GM19328 (cell line): ENCODE data around the gene RNF126.
"Not testable (repeated sequence)": the region's sequence is repeated elsewhere in the genome, so short reads cannot be mapped to it uniquely, and the experiment has no call there.

Experiments
- ATAC-seq: cut with Tn5 transposase; IDR thresholded peaks from one replicate; pipeline ENCODE4 v1.9.1; 2021; ENCODE audit warnings: mild to moderate bottlenecking, moderate library complexity; ENCODE audit not compliant: unreplicated experiment

The RNF126 gene

GRCh38 chr19:616062-616700 lies 46.8 kb downstream of the RNF126 start:
- ATAC-seq = no peak

- no peak for ATAC-seq
These were observed 47.4 kb downstream of the RNF126 start for GRCh38 chr19:615619-616018.

GRCh38 chr19:613732-614567 lies 49.1 kb downstream of the RNF126 start:
- ATAC-seq = no peak

DNA sequence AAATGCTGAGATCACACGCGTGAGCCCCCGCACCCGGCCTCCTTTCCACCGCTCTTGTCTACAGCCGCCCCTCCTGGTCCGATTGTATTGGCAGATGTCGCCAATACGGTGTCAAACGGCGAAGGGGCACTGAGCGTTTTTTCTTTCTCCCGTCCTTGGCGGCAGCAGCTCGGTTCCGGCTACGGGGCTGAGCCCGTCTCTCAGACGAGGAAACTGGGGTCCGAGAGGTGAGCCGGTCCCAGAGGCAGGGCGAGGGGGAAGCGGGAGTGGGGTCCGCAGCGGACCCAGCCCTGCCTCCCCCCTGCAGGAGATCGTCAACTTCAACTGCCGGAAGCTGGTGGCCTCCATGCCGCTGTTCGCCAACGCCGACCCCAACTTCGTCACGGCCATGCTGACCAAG lies 50.1 kb downstream of the RNF126 start:
- ATAC-seq = no peak

DNA sequence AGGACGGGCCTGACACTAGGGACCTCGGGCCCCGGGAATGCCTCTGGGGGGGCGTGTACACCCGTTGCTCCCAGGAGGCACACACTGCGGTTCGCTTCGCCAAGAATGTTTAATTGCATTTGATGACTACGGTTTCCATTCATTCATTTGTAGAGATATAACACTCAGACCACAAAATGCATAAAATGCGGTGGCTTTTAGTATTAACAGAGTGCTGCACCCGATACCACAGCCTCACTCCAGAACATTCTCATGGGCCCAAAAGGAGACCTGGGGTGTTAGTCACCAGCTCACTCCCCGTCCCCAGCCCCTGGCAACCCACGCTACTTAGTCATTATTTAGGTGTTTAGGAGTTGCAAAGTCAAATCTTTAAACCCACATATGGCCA lies 51.5 kb downstream of the RNF126 start:
- ATAC-seq = no peak

DNA sequence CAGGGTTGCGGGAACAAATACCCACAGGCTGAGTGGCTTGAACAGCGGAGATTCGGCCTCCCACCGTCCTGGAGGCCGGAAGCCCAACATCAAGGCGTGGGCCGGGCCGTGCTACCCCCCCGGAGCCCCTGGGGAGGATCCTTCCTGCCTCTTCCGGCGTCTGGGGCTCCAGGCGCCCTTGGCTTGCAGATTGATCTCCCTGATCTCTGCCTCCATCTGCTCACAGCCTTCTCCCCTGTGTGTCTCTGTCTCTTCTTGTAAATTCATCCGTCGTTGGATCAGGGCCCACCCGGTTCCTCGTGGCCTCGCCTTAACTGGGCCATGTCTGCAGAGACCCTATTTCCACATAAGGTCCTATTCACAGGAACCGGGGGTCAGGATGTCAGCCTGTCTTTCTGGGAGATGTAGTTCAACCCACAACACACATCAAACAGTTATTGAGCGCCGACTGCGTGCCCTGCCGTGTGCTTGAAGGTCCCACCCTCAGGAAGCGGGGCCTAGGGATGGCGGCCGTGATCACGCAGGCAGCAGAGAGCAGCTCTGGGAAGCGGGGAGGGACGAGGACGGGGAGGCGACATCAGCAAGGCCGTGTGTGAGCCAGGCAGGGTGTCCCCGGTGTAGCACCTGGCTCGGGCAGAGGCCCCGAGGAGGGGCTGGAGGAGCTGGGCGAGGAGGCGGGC lies 52.1 kb downstream of the RNF126 start:
- no peak for ATAC-seq

GRCh38 chr19:610071-610800 lies 52.8 kb downstream of the RNF126 start:
- ATAC-seq = no peak

DNA sequence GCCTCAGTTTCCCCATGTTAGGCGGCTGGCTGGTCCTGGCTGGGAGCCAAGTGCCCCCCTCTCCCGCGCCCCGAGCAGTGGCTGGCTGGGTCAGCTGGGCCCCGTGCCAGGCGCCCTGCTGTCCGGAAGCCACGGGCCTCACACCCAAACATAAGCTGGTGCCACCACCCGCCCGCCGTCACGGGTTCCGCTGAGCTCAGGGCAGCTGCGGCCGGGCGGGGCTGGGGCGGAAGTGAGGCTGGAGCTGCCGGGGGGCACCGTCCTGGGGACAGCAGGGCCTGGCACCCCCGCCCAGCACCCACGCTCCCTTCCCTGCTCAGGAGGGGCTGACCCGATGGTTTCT lies 54.0 kb downstream of the RNF126 start:
- ATAC-seq = no peak

DNA sequence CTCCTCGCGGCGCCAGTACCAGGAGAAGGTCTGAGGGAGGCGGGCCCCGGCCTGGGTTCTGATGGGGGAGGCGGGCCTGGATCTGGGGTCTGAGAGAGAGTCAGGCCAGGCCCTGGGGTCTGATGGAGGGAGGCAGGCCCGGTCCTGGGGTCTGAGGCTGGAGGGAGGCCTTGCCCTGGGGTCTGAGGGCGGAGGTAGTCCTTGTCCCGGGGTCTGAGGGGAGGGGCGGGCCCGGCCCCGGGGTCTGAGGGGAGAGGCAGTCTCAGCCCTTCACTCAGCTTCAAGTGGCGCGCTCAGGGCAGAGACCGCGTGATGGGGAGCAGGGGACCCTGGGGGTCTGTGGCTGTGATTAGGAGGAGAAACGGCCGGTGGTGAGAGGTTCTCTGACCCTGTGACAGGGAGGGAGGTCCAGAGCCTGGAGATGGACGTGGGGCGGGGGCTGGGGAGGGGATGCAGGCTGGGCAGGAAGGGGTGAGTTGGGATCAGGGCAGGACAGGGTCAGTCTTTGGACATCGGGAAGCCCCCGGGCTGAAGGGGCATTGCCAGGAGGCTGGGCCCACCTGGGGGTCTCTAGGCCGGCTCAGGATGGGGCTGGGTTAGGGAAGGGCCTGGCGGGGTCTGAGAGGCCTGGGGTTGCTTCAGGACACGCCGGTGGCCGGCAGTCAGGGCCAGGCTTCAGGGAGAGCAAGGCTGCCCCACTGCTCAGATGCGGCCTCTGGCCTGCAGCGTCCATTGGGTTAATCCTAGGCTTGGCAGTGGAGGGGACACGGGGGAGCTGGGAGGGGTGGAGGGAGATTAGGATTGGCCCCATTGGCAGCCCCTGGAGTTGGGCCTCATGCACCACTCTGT lies 54.6 kb downstream of the RNF126 start:
- no peak for ATAC-seq

DNA sequence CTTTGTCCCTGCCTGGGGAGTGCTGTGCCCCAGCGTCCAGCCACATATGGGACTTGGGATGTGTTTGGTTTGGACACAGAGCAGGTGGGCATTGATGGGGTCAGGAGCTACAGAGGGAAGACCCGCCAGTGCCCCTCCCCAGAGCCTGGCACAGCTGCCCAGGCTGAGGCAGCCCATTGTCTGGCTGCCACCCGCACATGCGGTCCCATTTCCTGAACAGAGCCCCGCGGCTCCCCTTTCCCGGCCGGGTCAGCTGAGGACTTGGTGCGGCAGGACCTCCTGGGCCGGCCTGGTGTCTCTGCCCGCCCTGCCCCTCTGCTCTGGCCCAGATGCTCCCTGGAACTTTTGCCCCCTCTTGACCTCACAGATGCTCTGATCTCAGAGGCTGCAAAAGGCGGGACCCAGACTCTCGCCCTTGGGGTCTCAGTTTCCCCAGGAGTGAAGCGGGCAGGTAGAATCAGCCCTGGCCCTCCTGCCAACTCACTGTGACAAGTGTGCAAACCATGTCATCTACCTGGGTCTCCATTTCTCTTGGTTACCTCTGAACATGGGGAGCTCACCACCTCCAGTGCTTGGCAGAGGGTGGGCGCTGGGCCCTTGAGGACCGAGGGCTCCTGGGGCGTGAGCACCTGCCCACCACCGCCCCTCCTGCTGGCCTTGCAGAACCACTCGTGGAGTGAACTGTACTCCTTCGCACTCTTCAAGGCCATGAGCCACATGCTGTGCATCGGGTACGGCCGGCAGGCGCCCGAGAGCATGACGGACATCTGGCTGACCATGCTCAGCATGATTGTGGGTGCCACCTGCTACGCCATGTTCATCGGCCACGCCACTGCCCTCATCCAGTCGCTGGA lies 55.5 kb downstream of the RNF126 start:
- ATAC-seq = no peak

DNA sequence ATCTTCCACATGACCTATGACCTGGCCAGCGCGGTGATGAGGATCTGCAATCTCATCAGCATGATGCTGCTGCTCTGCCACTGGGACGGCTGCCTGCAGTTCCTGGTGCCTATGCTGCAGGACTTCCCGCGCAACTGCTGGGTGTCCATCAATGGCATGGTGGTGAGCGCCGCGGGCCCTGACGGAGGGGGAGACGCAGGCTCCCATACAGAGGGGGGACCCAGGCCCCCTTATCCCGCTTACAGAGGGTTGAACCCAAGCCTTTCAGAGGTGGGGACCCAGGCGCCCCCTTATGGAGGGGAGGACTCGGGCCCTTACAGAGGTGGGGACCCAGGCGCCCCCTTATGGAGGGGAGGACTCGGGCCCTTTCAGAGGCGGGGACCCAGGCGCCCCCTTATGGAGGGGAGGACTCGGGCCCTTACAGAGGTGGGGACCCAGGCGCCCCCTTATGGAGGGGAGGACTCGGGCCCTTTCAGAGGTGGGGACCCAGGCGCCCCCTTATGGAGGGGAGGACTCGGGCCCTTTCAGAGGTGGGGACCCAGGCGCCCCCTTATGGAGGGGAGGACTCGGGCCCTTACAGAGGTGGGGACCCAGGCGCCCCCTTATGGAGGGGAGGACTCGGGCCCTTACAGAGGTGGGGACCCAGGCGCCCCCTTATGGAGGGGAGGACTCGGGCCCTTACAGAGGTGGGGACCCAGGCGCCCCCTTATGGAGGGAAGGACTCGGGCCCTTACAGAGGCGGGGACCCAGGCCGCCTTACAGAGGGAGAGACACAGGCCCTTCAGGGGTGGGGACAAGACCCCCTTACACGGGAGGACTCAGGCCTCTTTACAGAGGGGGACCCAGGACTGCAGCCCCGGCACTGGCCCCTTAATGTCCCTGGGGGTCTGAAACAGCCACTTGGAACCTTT lies 57.7 kb downstream of the RNF126 start:
- ATAC-seq = not testable (repeated sequence)

DNA sequence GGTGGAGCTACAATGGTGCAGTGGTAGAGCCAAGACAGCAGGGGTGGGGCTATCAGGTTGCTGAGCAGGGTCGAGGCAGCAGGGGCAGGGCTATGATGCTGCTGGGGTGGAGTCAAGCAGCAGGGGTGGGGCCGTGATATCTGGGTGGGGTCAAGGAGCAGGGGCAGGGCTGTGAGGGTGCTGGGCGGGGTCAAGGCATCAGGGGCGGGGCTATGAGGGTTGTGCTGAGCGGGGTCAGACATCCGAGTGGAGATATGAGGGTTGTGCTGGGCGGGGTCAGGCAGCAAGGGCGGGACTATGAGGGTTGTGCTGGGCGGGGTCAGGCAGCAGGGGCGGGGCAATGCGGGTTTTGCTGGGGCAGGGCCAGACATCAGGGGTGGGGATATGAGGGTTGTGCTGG lies 58.7 kb downstream of the RNF126 start:
- ATAC-seq = no peak

DNA sequence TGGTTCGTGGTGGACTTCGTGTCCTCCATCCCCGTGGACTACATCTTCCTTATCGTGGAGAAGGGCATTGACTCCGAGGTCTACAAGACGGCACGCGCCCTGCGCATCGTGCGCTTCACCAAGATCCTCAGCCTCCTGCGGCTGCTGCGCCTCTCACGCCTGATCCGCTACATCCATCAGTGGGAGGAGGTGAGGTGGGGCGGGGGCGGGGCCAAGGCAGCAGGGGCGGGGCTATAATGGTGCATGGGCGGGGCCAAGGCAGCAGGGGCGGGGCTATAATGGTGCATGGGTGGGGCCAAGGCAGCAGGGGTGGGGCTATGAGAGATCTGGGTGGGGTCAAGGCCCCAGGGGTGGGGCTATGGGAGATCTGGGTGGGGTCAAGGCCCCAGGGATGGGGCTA lies 59.2 kb downstream of the RNF126 start:
- not testable (repeated sequence) for ATAC-seq

DNA sequence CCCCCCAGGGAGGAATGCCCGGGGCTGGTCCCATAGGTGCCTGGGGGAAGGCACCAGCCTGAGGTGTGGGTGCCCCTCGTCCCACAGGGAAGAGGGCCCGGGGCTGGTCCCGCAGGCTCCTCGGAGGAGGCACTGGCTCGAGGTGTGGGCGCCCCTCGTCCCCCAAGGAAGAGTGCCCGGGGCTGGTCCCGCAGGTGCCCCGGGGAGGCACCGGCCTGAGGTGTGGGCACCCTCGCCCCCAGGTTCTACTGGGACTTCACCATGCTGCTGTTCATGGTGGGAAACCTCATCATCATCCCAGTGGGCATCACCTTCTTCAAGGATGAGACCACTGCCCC lies 59.7 kb downstream of the RNF126 start:
- ATAC-seq = not testable (repeated sequence)

- no peak for ATAC-seq
These were observed 60.4 kb downstream of the RNF126 start for GRCh38 chr19:602391-603301.

GRCh38 chr19:601790-602189 lies 61.2 kb downstream of the RNF126 start:
- no peak for ATAC-seq

DNA sequence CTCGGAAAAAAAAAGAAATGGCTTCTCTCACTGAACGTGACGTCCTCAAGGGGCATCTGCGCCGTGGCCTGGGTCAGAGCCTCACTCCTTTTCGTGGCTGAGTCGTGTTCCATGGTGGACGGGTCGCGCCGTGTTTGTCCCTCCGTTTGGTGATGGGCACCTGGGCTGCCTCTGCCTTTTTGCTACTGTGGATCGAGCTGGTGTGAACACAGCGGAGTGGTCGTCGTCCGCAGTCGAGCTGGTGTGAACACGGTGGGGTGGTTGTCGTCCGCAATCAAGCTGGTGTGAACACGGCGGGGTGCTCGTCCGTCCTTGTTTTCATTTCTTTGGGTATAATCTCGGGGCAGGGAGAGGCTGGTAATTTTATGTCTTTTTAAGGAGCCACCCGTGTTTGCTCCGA lies 61.7 kb downstream of the RNF126 start:
- ATAC-seq = no peak
